Mononuclear cell (primary cell): ENCODE data around the gene AK9. TPM values are rescaled to one million over a fixed set of nuclear protein-coding genes. Genes with fewer than 3 reads are reported as not detected.
A peak's percentile ranks its signal among the peaks of the same experiment; 100 is the strongest.
"Not testable (repeated sequence)": the region's sequence is repeated elsewhere in the genome, so short reads cannot be mapped to it uniquely, and the experiment has no call there.

Source experiments
- H3K27me3 ChIP-seq: 2 replicates; pipeline ENCODE4 v1.6.0; 2011; ENCODE audit warnings: low read length, control low read depth; ENCODE audit not compliant: insufficient read depth
- H3K4me1 ChIP-seq: 2 replicates; pipeline ENCODE4 v1.5.1; 2011; ENCODE audit warnings: mild to moderate bottlenecking, low read length, control low read depth; ENCODE audit not compliant: insufficient read depth
- H3K4me3 ChIP-seq: 2 replicates; pipeline ENCODE4 v1.5.1; 2011; ENCODE audit warnings: mild to moderate bottlenecking, low read length, moderate library complexity
- H3K9me3 ChIP-seq: 2 replicates; pipeline ENCODE4 v1.5.1; 2011; ENCODE audit warnings: low read depth, mild to moderate bottlenecking, control low read depth, low read length
- total RNA-seq: library from RNA; depleted of rRNA; stranded (reverse); fragments of >200 nt; gene quantifications from one replicate; pipeline ENCODE4 v1.2.3, GENCODE V29; 2012

AK9 gene
- total RNA-seq, 1 donor: 8.8 TPM

DNA sequence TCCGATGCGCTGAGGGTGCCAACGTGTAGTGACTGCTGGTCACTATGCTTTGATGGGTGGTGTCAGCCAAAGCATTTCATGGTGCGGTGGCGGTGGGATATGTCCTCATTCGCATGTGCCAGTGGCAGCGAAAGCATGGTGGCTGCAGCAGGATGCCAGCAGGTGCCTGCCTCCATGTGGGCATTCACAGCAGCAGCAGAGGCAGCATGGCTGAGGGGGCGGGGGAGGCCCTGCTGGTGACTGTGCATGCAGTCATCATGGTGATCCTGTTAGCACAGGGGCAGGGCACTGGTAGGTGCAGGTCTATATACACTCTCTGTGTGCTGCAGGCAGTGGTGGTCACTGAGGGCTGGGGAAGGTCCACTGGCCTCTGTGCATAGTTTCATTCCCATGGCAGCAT lies 22.1 kb upstream of the AK9 start:
- Histone ChIP-seq H3K27me3 (no peaks in the 10 kb centered on the region), H3K4me1 (peaks cover 3% of the 10 kb centered on the region), H3K9me3 (no peaks in the 10 kb centered on the region), H3K4me3 (no peak overlapping the region)

DNA sequence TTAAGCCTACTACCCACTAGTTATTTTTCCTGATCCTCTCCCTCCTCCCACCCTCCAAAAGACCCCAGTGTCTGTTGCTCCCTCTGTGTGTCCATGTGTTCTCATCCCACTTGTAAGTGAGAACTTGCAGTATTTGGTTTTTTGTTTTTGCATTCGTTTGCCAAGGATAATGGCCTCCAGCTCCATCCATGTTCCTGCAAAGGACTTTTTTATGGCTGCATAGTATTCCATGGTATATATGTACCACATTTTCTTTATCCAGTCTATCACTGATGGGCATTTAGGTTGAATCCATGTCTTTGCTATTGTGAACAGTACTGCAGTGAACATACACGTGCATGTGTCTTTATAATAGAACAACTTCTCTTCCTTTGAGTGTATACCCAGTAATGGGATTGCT lies 17.1 kb upstream of the AK9 start:
- not testable (repeated sequence) for H3K9me3 ChIP-seq, H3K4me3 ChIP-seq, H3K27me3 ChIP-seq
- peaks cover 31% of the 10 kb centered on the region for H3K4me1 ChIP-seq

DNA sequence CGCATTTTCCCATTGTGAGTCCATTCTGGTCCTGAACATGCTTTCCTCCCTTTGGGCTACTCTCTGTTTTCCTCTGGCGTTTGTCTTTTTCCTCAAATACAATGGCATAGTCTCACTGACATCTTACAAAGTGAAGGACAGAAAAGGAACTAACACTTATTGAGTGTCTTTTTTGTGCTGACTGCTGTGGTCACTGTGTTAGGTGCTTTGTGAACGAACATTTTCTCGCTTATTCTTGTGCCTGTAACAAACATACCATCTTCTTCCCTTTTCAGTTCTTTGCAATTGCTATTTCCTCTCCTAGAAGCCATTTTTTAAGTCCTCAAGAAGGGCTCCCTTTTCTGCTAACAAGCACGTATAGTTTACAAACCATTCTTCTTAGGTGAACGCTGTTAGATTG lies 15.5 kb upstream of the AK9 start:
- no peak overlapping the region for H3K4me3 ChIP-seq
- no peaks in the 10 kb centered on the region for H3K9me3 ChIP-seq
- peaks cover 47% of the 10 kb centered on the region for H3K4me1 ChIP-seq
- H3K27me3 ChIP-seq: no peaks in the 10 kb centered on the region

DNA sequence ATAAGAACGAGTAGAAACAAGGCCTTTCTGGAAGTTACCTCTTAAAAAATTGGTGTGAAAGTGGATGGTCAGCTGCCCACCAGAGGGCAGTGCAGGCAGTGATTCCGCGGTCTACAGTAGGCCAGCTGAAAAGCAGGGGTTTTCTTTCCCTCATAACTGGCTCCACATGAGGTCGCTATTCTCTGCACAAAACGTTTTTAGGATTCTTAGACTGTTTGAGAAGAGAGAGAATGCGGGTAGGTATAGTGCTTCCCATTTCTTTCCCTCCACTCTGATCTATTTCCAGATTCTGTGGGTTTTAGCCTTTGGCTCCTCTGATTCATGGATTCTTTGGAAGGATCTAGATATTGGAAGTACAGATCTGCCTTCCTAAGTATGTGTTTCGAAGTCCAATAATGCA lies 14.3 kb upstream of the AK9 start:
- Histone ChIP-seq H3K9me3 (no peaks in the 10 kb centered on the region), H3K4me3 (no peak overlapping the region), H3K4me1 (peaks cover 54% of the 10 kb centered on the region), H3K27me3 (no peaks in the 10 kb centered on the region)

DNA sequence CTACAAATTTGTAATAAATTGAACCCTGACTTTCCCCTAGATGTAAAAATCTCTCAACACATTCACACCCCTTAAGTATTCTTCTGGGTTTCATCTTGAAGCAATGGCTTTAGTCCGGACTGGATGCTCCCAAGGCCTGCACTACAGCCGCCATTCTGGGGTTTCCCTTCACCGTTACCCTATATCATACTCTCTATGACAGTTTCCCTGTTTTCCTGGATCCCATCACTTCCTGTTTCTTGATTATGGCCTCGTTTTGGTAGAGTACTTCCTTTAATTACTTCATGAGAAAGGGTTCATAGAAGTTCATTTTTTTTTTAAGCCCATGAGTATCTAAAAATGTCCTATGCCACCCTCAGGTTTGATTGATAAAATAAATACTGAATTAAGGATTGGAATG lies 11.8 kb upstream of the AK9 start:
- Histone ChIP-seq H3K9me3 (no peaks in the 10 kb centered on the region), H3K27me3 (no peaks in the 10 kb centered on the region), H3K4me1 (peaks cover 60% of the 10 kb centered on the region), H3K4me3 (no peak overlapping the region)

DNA sequence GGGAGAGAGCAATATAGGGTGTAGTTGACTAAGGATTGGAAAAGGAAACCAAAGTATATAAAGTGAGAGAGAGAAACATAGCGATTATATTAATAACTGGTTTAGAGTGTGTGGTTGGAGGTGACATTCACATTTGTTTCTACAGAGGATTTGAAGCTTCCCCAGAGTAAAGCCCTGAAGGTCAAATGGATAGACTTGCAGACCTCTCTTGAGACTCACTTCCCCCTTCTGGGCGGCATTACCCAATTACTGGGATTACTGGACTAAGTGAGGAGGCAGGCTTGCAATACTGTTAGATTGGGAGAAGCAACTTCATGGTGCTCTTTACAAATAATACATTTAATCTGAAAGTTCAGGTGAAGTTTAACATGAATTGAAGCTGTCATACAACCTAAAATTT lies 10.8 kb upstream of the AK9 start:
- H3K9me3 ChIP-seq: no peaks in the 10 kb centered on the region
- peaks cover 66% of the 10 kb centered on the region for H3K4me1 ChIP-seq
- H3K27me3 ChIP-seq: no peaks in the 10 kb centered on the region
- H3K4me3 ChIP-seq: no peak overlapping the region

DNA sequence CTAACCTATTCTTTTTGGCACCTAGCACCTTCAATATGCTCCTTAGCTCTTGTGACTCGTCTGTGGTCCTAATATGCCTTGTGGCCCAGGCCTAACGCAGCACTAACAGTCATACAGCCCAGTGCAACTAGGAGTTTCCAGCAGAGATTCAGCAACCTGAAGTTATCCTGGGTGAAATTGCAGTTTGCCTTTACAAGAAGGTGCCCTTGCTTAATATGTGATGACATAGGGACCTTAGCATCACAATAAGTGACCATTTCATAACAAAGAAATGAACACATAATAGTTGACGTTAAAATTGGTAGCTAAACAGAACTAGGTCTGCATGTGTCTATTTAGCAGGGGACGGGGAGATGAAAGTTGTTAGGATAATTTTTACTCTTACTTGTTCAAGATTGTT lies 10.2 kb upstream of the AK9 start:
- Histone ChIP-seq H3K4me1 (peaks cover 60% of the 10 kb centered on the region), H3K4me3 (no peak overlapping the region), H3K27me3 (no peaks in the 10 kb centered on the region), H3K9me3 (no peaks in the 10 kb centered on the region)

DNA sequence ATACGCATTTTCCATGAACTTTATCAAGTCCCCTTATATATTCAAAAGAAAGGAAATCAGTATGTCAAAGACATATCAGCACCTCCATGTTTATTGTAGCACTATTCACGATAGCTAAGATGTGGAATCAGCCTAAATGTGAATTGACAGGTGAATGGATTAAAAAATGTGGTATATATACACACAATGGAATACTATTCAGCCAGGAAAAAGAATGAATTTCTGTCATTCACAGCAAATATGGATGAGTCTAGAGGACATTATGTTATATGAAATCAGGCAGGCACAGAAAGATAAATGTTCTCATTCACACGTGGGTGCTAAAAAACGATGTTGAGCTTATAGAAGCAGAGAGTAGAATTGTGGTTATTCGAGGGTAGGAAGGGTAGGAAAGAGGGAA lies 5.4 kb upstream of the AK9 start:
- Histone ChIP-seq H3K4me3 (no peak overlapping the region), H3K9me3 (no peaks in the 10 kb centered on the region), H3K27me3 (no peaks in the 10 kb centered on the region), H3K4me1 (peaks cover 44% of the 10 kb centered on the region)

DNA sequence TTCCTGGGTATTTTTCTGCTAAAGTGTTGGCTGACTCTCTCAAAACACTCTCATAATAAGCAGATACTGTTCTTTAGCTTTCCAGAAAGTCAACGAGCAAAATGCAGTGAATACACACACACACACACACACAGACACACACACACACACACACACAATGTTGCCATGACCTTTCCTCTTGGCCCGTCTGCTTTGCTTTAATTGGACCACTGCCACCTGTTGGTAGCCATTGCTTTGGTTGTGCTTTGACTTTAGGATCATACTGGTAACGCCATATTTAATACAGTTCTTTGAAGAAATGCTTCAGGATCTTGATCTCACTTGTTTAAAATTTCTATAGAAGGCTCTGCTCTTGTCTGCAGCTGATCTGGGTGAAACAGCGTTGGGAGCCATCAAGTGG lies 4.5 kb upstream of the AK9 start:
- Histone ChIP-seq H3K4me1 (peaks cover 41% of the 10 kb centered on the region), H3K9me3 (no peaks in the 10 kb centered on the region), H3K4me3 (no peak overlapping the region), H3K27me3 (no peaks in the 10 kb centered on the region)

DNA sequence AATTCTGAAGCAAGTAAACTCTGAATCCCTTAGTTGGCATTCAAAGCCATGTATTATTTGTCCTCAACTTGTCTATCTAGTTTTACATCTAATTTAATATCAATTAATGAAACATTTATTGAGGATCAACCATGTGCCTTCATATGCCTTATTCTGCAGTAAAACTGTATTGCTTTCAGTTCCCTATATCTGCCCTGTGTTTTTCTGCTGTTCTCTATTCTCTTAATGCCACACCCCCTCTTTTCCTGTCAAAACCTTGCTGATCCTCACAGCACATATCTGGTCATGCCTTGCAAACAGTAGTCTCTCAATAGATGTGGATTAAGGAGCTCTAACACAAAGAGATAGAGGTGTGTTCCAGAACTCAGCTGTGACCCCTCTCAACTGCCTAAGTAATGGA lies 2.1 kb upstream of the AK9 start:
- Histone ChIP-seq H3K4me3 (no peak overlapping the region), H3K27me3 (no peaks in the 10 kb centered on the region), H3K9me3 (no peaks in the 10 kb centered on the region), H3K4me1 (peaks cover 44% of the 10 kb centered on the region)

DNA sequence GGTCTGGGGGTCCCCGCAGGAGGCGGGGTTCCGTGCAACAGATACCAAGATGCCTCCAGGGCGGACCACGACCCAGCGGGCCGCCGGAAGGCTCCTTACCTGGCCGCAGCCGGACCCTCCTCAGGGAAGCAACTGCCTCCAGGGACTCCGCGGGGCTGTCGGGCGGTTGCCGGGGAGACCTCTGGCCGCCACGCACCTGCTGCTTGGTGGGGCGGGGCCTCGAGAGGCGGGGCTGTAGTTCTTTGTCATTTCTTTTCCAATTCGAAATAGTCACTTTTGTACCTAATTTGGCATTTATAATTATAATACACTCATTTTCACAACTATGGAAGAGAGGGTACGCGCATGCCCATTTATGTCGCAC lies 647 bp downstream of the AK9 start:
- Histone ChIP-seq H3K9me3 (no peaks in the 10 kb centered on the region), H3K27me3 (no peaks in the 10 kb centered on the region), H3K4me3 (peak overlapping the region; percentile 99), H3K4me1 (peaks cover 39% of the 10 kb centered on the region)

DNA sequence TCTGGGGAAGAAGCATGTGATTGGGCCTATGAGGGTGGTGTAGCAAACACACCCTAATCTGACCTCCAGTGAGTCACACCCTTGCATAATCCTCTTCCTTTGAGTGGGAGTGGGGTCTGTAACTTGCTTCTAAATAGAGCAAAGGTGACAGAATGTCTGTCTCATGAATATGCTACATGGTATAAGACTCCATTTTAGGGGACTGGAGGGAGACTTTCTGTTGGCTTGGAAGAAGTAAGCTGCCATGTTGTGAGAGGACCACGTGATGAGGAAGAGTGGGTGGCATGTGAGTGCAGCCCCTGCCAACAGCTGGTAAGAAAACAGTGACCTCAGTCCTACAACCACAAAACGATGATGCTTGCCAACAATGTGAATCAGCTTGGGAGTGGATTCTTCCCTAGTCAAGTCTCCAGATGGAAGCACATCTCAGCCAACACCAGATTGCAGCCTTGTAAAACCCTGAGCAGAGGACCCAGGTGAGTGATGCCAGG lies 3.7 kb downstream of the AK9 start:
- peaks cover 21% of the 10 kb centered on the region for H3K4me1 ChIP-seq
- H3K27me3 ChIP-seq: no peaks in the 10 kb centered on the region
- H3K4me3 ChIP-seq: no peak overlapping the region
- no peaks in the 10 kb centered on the region for H3K9me3 ChIP-seq

DNA sequence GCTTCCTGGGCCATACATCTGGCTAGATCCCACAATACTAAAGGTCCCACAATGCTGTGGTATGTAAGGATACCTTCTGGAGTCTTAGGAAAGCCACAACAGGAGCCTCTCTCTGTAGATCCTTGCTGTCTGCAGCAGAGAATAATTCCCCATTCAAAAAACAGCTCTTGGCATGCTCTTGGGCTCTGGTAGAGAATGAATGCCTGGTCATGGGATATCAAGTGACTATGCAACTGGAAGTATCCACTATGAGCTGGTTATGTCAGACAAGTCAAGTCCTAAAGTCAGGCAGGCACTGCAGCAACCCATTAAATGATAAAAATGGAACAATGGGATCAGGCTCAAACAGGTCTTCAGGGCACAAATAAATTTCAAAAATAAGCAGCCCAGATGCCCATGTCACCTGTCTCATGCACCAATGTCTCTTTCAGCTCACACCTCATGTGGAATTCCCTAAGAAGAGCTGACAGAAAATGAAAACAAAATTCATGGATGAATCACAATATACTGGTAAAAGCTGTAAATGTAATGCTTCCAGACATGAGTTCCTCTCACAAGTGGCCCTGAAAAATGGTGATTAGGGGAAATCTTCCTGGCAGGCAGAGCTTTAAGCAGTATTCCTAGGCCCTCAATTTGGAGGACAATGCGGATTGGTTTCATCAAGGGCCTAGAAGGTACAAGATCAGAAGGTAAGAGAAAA lies 4.3 kb downstream of the AK9 start:
- H3K9me3 ChIP-seq: no peaks in the 10 kb centered on the region
- H3K27me3 ChIP-seq: no peaks in the 10 kb centered on the region
- peaks cover 18% of the 10 kb centered on the region for H3K4me1 ChIP-seq
- no peak overlapping the region for H3K4me3 ChIP-seq

DNA sequence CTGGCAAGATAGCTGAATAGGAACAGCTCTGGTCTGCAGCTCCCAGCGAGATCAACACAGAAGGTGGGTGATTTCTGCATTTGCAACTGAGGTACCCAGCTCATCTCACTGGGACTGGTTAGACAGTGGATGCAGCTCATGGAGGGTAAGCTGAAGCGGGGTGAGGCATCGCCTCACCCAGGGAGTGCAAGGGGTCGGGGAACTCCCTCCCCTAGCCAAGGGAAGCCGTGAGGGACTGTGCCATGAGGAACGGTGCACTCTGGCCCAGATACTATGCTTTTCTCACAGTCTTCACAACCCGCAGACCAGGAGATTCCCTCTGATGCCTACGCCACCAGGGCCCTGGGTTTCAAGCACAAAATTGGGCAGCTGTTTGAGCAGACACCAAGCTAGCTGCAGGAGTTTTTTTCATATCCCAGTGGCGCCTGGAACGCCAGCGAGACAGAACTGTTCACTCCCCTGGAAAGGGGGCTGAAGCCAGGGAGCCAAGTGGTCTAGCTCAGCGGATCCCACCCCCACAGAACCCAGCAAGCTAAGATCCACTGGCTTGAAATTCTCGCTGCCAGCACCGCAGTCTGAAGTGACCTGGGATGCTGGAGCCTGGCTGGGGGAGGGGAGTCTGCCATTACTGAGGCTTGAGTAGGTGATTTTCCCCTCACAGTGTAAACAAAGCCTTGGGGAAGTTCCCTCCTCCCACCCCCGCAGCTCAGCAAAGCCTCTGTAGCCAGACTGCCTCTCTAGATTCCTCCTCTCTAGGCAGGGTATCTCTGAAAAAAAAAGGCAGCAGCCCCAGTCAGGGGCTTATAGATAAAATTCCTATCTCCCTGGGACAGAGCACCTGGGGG lies 12.1 kb downstream of the AK9 start:
- not testable (repeated sequence) for H3K4me1 ChIP-seq, H3K9me3 ChIP-seq, H3K4me3 ChIP-seq, H3K27me3 ChIP-seq

DNA sequence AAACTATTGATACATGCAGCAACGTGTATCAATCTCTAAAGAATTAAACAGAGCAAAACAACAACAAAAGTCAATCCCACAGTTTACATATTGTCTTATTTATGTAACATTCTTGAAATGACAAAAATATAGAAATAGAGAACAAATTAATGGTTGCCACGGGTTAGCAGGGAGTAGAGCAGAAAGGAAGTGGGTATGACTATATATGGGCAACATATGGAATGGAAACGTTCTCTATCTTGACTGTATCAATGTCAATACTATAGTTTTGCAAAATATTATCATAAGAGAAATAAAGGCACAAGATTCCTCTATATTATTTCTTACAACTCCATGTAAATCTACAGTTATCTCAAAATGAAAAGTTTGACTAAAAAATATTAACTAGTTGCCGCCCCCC lies 12.8 kb downstream of the AK9 start:
- Histone ChIP-seq H3K4me1 (no peaks in the 10 kb centered on the region), H3K9me3 (no peaks in the 10 kb centered on the region), H3K27me3 (no peaks in the 10 kb centered on the region), H3K4me3 (no peak overlapping the region)

DNA sequence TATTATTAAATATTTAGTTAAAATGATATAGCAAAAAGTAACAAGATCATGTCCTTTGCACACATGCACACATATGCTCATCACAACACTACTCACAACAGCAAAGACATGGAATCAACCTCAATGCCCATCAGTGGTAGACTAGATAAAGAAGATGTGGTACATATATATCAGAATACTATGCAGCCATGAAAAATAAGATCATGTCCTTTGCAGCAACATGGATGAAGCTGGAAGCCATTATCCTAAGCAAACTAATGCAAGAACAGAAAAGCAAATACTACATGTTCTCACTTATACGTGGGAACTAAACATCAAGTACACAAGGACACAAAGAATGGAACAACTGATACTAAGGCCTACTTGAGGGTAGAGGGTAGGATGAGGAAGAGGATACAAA lies 14.3 kb downstream of the AK9 start:
- H3K4me1 ChIP-seq: no peaks in the 10 kb centered on the region
- no peaks in the 10 kb centered on the region for H3K9me3 ChIP-seq
- no peak overlapping the region for H3K4me3 ChIP-seq
- no peaks in the 10 kb centered on the region for H3K27me3 ChIP-seq
